SU-DHL-6 (cell line): Measurements from ENCODE around the gene MARS1.
"Not testable (repeated sequence)": the region's sequence is repeated elsewhere in the genome, so short reads cannot be mapped to it uniquely, and the experiment has no call there.

Experiments
- H2AFZ ChIP-seq: fragments of 200-600 bp; sonication (generic); 2 replicates; pipeline ENCODE4 v1.6.1; 2014; ENCODE audit warnings: low read depth, mild to moderate bottlenecking, moderate library complexity, mixed read lengths, antibody characterized with exemption, low read length; ENCODE audit not compliant: severe bottlenecking
- H3F3A ChIP-seq: fragments of 200-600 bp; shearing (Covaris generic); 2 replicates; pipeline ENCODE4 v1.6.0; 2016; ENCODE audit warnings: antibody characterized with exemption, mild to moderate bottlenecking; ENCODE audit not compliant: insufficient read depth
- H3K27ac ChIP-seq: fragments of 200-600 bp; sonication (generic); 2 replicates; pipeline ENCODE4 v1.5.1; 2016; ENCODE audit warnings: low read depth, mild to moderate bottlenecking, low read length, moderate library complexity, mixed read lengths
- H3K27me3 ChIP-seq: fragments of 200-600 bp; sonication (generic), shearing (Covaris generic); 2 replicates; pipeline ENCODE4 v1.6.0; 2014; ENCODE audit warnings: mild to moderate bottlenecking, low read length
- H3K36me3 ChIP-seq: fragments of 200-600 bp; sonication (generic); 2 replicates; pipeline ENCODE4 v1.6.1; 2014; ENCODE audit warnings: mild to moderate bottlenecking, low read length, mixed read lengths
- H3K4me2 ChIP-seq: fragments of 300-600, 200-600 bp; shearing (Covaris generic), sonication (generic); 2 replicates; pipeline ENCODE4 v1.6.0; 2014; ENCODE audit warnings: low read length, low read depth, mild to moderate bottlenecking; ENCODE audit not compliant: poor library complexity, severe bottlenecking
- H3K4me3 ChIP-seq: fragments of 200-600 bp; sonication (generic); 2 replicates; pipeline ENCODE4 v1.5.1; 2014; ENCODE audit warnings: antibody characterized with exemption, low read length, mild to moderate bottlenecking, mixed read lengths; ENCODE audit not compliant: insufficient read depth, poor library complexity, severe bottlenecking
- H3K79me2 ChIP-seq: fragments of 200-600 bp; sonication (generic); 2 replicates; pipeline ENCODE4 v1.6.1; 2014; ENCODE audit warnings: mild to moderate bottlenecking, low read length, moderate library complexity; ENCODE audit not compliant: insufficient read depth
- H3K9ac ChIP-seq: fragments of 200-600 bp; sonication (generic); 2 replicates; pipeline ENCODE4 v1.7.0; 2014; ENCODE audit warnings: mild to moderate bottlenecking, low read length
- H3K9me2 ChIP-seq: fragments of 200-600 bp; sonication (generic); replicated peaks from 2 replicates; pipeline ENCODE4 v1.6.1; 2014; ENCODE audit warnings: low read length; ENCODE audit not compliant: insufficient read depth
- H3K9me3 ChIP-seq: fragments of 200-600 bp; sonication (generic); 2 replicates; pipeline ENCODE4 v1.6.1; 2014; ENCODE audit warnings: low read length, mixed read lengths; ENCODE audit not compliant: insufficient read depth
- H4K20me1 ChIP-seq: fragments of 200-600 bp; sonication (generic); 2 replicates; pipeline ENCODE4 v1.6.1; 2014; ENCODE audit warnings: low read depth, mild to moderate bottlenecking, antibody characterized with exemption, low read length, moderate library complexity, mixed read lengths
- CTCF ChIP-seq: fragments of 200-600 bp; sonication (generic); IDR thresholded peaks from one replicate; pipeline ENCODE4 v1.5.1; 2017; ENCODE audit warnings: antibody characterized with exemption, mild to moderate bottlenecking, low read length, moderate library complexity; ENCODE audit not compliant: insufficient read depth, poor library complexity, severe bottlenecking
- EZH2phosphoT487 ChIP-seq: fragments of 200-600 bp; sonication (generic), shearing (Covaris generic); conservative IDR thresholded peaks from 2 replicates; pipeline ENCODE4 v1.6.1; 2018; ENCODE audit warnings: mild to moderate bottlenecking, antibody characterized with exemption, low read length, moderate library complexity, mixed read lengths

The MARS1 gene

GRCh38 chr12:57500213-57500612 lies 12.3 kb downstream of the MARS1 start:
- peaks cover 35% of the 10 kb centered on the region for H3K36me3 ChIP-seq
- H3K79me2 ChIP-seq, result no peaks in the 10 kb centered on the region
- no peak overlapping the region for H3K9ac ChIP-seq

GRCh38 chr12:57502311-57502969 lies 14.6 kb downstream of the MARS1 start:
- not testable (repeated sequence) for H3K27me3 ChIP-seq, H2AFZ ChIP-seq, H3K4me2 ChIP-seq, H3F3A ChIP-seq, H3K9me3 ChIP-seq, H3K27ac ChIP-seq, H3K79me2 ChIP-seq, H3K9ac ChIP-seq, H3K9me2 ChIP-seq, H3K4me3 ChIP-seq, H4K20me1 ChIP-seq
- peaks cover 38% of the 10 kb centered on the region for H3K36me3 ChIP-seq

More at GRCh38 chr12:57500213-57500612, 12.3 kb downstream of the MARS1 start:
- H3K27me3 ChIP-seq, result no peaks in the 10 kb centered on the region
- no peak overlapping the region for H3K4me2 ChIP-seq
- no peaks in the 10 kb centered on the region for H3K9me2 ChIP-seq
- H3K27ac ChIP-seq, result no peak overlapping the region
- no peak overlapping the region for H2AFZ ChIP-seq
- H3K9me3 ChIP-seq, result no peaks in the 10 kb centered on the region
- H3F3A ChIP-seq, result no peaks in the 10 kb centered on the region
- H3K4me3 ChIP-seq, result no peak overlapping the region
- TF ChIP-seq EZH2phosphoT487 (no peak), CTCF (no peak)
- no peaks in the 10 kb centered on the region for H4K20me1 ChIP-seq

GRCh38 chr12:57506541-57506940 lies 18.7 kb downstream of the MARS1 start:
- H3K4me2 ChIP-seq, H3K9ac ChIP-seq, H3K27ac ChIP-seq, H3K9me3 ChIP-seq, H3K4me3 ChIP-seq, H3F3A ChIP-seq, H3K79me2 ChIP-seq, H3K9me2 ChIP-seq, H2AFZ ChIP-seq, H3K27me3 ChIP-seq, H4K20me1 ChIP-seq: not testable (repeated sequence)
- peaks cover 17% of the 10 kb centered on the region; the same call in 1 of the 2 replicates for H3K36me3 ChIP-seq

- H3K4me3 ChIP-seq, H3K27me3 ChIP-seq, H3F3A ChIP-seq, H3K4me2 ChIP-seq, H3K9me3 ChIP-seq, H4K20me1 ChIP-seq, H2AFZ ChIP-seq, H3K9ac ChIP-seq, H3K27ac ChIP-seq, H3K79me2 ChIP-seq, H3K9me2 ChIP-seq: not testable (repeated sequence)
- H3K36me3 ChIP-seq, result peaks cover 12% of the 10 kb centered on the region; the same call in 1 of the 2 replicates
Measured at GRCh38 chr12:57507796-57508195, 19.9 kb downstream of the MARS1 start.

GRCh38 chr12:57511161-57511560 lies 23.3 kb downstream of the MARS1 start:
- Histone ChIP-seq H3K4me3 (no peak overlapping the region), H3K36me3 (peaks cover 17% of the 10 kb centered on the region; the same call in 1 of the 2 replicates)

More at GRCh38 chr12:57511161-57511560, 23.3 kb downstream of the MARS1 start:
- Histone ChIP-seq H3K27me3 (no peaks in the 10 kb centered on the region), H3K27ac (no peak overlapping the region), H3K9me2 (no peaks in the 10 kb centered on the region), H3K79me2 (no peaks in the 10 kb centered on the region), H2AFZ (no peak overlapping the region), H3K9me3 (no peaks in the 10 kb centered on the region), H3K4me2 (no peak overlapping the region), H4K20me1 (no peaks in the 10 kb centered on the region), H3F3A (peaks cover 31% of the 10 kb centered on the region), H3K9ac (no peak overlapping the region)
- TF ChIP-seq CTCF (no peak), EZH2phosphoT487 (no peak)
